B cell (primary cell): Measurements from ENCODE around the gene AUTS2. TPM values are rescaled to one million over a fixed set of nuclear protein-coding genes. Genes with fewer than 3 reads are reported as not detected.

Source experiments
- ATAC-seq: fragments of 200-7000 bp; cut with Tn5 transposase; one replicate; pipeline ENCODE4 v1.10.0; 2021; ENCODE audit warnings: low read depth, mild to moderate bottlenecking, moderate number of reproducible peaks, moderate library complexity
- CTCF ChIA-PET: fragments of 350-600 bp; sonication (Branson Sonifier 250); formaldehyde crosslinking; loops from one replicate; lab custom pipeline; 2021; ENCODE audit warnings: antibody characterized with exemption, inconsistent platforms; lab: Charles Lee
- POLR2A ChIA-PET: fragments of 350-600 bp; sonication (Branson Sonifier 250); formaldehyde crosslinking; loops from one replicate; lab custom pipeline; 2021; ENCODE audit warnings: antibody characterized with exemption; lab: Charles Lee
- DNase-seq: peaks from one replicate; pipeline ENCODE4 v3.0.0; 2013
- H2AFZ ChIP-seq: 2 replicates; pipeline ENCODE4 v1.6.1; 2012; ENCODE audit warnings: mild to moderate bottlenecking, low read depth, low read length; ENCODE audit not compliant: insufficient read depth, poor library complexity, severe bottlenecking
- H3K27ac ChIP-seq, 2 donors: 1 replicate in 1 of 2; 2 replicates in 1 of 2; pipeline ENCODE4 v1.5.1; 2012 to 2013; ENCODE audit warnings: low read length in 2 of 2, mild to moderate bottlenecking in 2 of 2, moderate library complexity in 1 of 2
- H3K27me3 ChIP-seq, 4 experiments: fragments of 200-600 bp in 1 of 4; sonication (generic) in 1 of 4; replicated peaks in 1 of 4; 1 replicate in 2 of 4; 2 replicates in 2 of 4; pipeline versions ENCODE4 v1.6.1 to v1.7.0; 2013 to 2016; ENCODE audit warnings: low read length in 3 of 4, mild to moderate bottlenecking in 2 of 4, mixed read lengths in 1 of 4, moderate library complexity in 1 of 4; ENCODE audit not compliant: insufficient read depth in 4 of 4, control insufficient read depth in 3 of 4; ENCODE audit errors: control extremely low read depth in 1 of 4
- H3K36me3 ChIP-seq, 2 experiments: replicated peaks in 1 of 2; 1 replicate in 1 of 2; 2 replicates in 1 of 2; pipeline versions ENCODE4 v1.6.1 to v1.7.1; 2013; ENCODE audit warnings: low read length in 1 of 2; ENCODE audit not compliant: insufficient read depth in 2 of 2, control insufficient read depth in 1 of 2; ENCODE audit errors: control extremely low read depth in 1 of 2, extremely low read depth in 1 of 2
- H3K4me1 ChIP-seq, 2 donors: fragments of 200-600 bp in 1 of 2; sonication (generic) in 1 of 2; 1 replicate in 1 of 2; 2 replicates in 1 of 2; pipeline versions ENCODE4 v1.5.1 to v1.6.1; 2013 to 2017; ENCODE audit warnings: low read length in 2 of 2; ENCODE audit not compliant: control insufficient read depth in 2 of 2, insufficient read depth in 2 of 2
- H3K4me2 ChIP-seq: replicated peaks from 2 replicates; pipeline ENCODE3; 2012; ENCODE audit warnings: mild to moderate bottlenecking, low read depth, low read length; ENCODE audit not compliant: poor library complexity, severe bottlenecking
- H3K4me3 ChIP-seq, 5 experiments: fragments of 200-600 bp in 1 of 5; sonication (generic) in 1 of 5; 1 replicate in 3 of 5; 2 replicates in 2 of 5; pipeline versions ENCODE4 v1.5.1 to v1.7.0; 2011 to 2016; ENCODE audit warnings: low read length in 4 of 5, mild to moderate bottlenecking in 4 of 5, low read depth in 2 of 5, control low read depth in 1 of 5, moderate library complexity in 1 of 5; ENCODE audit not compliant: insufficient read depth in 1 of 5; ENCODE audit errors: control extremely low read depth in 1 of 5, extremely low read depth in 1 of 5
- H3K79me2 ChIP-seq: fragments of 200-600 bp; sonication (generic); one replicate; pipeline ENCODE4 v1.6.0; 2016; ENCODE audit warnings: low read length; ENCODE audit not compliant: control insufficient read depth, insufficient read depth
- H3K9ac ChIP-seq: fragments of 200-600 bp; sonication (generic); 2 replicates; pipeline ENCODE4 v1.6.1; 2017; ENCODE audit warnings: mild to moderate bottlenecking, low read length, moderate library complexity
- H3K9me3 ChIP-seq, 3 donors: one replicate each; pipeline versions ENCODE4 v1.6.1 to v1.7.1; 2013; ENCODE audit warnings: low read length in 2 of 3; ENCODE audit not compliant: control insufficient read depth in 2 of 3, insufficient read depth in 1 of 3; ENCODE audit errors: control extremely low read depth in 1 of 3
- H4K20me1 ChIP-seq: 2 replicates; pipeline ENCODE4 v1.6.0; 2012; ENCODE audit warnings: mild to moderate bottlenecking, low read length; ENCODE audit not compliant: insufficient read depth, control insufficient read depth, poor library complexity, severe bottlenecking
- H3K27ac Mint-ChIP-seq: one replicate; pipeline ENCODE4 v1.8.0; 2021; ENCODE audit warnings: mixed read lengths
- H3K27me3 Mint-ChIP-seq: one replicate; pipeline ENCODE4 v1.8.0; 2021; ENCODE audit warnings: mixed read lengths
- H3K4me1 Mint-ChIP-seq: one replicate; pipeline ENCODE4 v1.8.0; 2021; ENCODE audit warnings: mixed read lengths
- H3K4me3 Mint-ChIP-seq: one replicate; pipeline ENCODE4 v1.8.0; 2021; ENCODE audit warnings: mixed read lengths
- H3K9me3 Mint-ChIP-seq: one replicate; pipeline ENCODE4 v1.8.0; 2022; ENCODE audit warnings: mixed read lengths; ENCODE audit not compliant: insufficient read depth
- EZH2 ChIP-seq: IDR thresholded peaks from 2 replicates; pipeline ENCODE4 v1.6.1; 2012; ENCODE audit warnings: borderline replicate concordance, low read depth, mild to moderate bottlenecking, moderate library complexity, low read length; ENCODE audit not compliant: insufficient read depth, poor library complexity, severe bottlenecking
- WGBS: methylation state at CpG from one replicate; pipeline ENCODE4 v1.1.5; 2013; ENCODE audit warnings: missing lambda C conversion rate; ENCODE audit not compliant: insufficient coverage; 5-methylcytosine and 5-hydroxymethylcytosine counted together
- intact Hi-C: fragments of 100-400 bp; cut with micrococcal nuclease; formaldehyde crosslinking; loops from one replicate; pipeline ENCODE4 v1.10.0; 2022
- polyA plus RNA-seq: library from polyadenylated mRNA; depleted of rRNA; stranded (reverse); fragments of >200 nt; gene quantifications from 2 replicates; pipeline ENCODE4 v1.2.3, GENCODE V29; 2012
- total RNA-seq, 2 donors: library from RNA; stranded (reverse); fragments of 120-200 nt in 1 of 2; gene quantifications; 1 replicate in 1 of 2; 2 replicates in 1 of 2; pipeline versions ENCODE4 v1.2.3 to v1.2.4, GENCODE V29; 2013 to 2022
- TF ChIP-seq, protein P1 (sequence below): fragments of 200-600 bp; IDR thresholded peaks from one replicate; pipeline ENCODE4 v1.8.0; 2022; ENCODE audit warnings: antibody characterized with exemption, mild to moderate bottlenecking

The AUTS2 gene
- total and polyA plus RNA-seq, 2 donors (not counting 1 experiment from before 2014, with no cell fraction given), result 22.3 to 35.0 TPM

DNA sequence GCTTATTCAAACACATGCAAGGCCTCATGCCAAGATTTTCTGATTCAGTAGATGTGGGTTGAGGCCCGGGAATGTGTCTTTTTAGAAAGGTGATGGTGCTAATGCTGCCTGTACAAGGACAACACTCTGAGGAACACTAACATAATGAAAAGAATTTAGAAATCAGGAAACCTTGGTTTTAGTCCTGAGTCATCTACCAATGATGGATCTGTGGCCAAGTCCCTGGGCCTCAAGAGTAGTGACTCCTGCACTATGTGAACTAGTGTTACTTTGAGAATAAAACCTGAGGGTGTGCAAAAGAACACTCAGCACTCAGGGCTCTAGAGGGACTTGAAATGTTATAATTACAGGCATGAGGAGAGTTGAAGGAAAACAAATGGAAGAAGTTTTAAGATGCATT is 792.0 kb downstream of the AUTS2 start:
- no peak overlapping the region for H3K4me3 Mint-ChIP-seq
- no peak overlapping the region for H3K9ac ChIP-seq
- no peak for DNase-seq
- H3K27ac ChIP-seq, result no peak overlapping the region
- CTCF ChIA-PET, result no interaction called here
- TF ChIP-seq, protein P1, sequence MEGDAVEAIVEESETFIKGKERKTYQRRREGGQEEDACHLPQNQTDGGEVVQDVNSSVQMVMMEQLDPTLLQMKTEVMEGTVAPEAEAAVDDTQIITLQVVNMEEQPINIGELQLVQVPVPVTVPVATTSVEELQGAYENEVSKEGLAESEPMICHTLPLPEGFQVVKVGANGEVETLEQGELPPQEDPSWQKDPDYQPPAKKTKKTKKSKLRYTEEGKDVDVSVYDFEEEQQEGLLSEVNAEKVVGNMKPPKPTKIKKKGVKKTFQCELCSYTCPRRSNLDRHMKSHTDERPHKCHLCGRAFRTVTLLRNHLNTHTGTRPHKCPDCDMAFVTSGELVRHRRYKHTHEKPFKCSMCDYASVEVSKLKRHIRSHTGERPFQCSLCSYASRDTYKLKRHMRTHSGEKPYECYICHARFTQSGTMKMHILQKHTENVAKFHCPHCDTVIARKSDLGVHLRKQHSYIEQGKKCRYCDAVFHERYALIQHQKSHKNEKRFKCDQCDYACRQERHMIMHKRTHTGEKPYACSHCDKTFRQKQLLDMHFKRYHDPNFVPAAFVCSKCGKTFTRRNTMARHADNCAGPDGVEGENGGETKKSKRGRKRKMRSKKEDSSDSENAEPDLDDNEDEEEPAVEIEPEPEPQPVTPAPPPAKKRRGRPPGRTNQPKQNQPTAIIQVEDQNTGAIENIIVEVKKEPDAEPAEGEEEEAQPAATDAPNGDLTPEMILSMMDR, result no peak
- TF ChIP-seq EZH2, result no peak
- no peak overlapping the region for H3K4me2 ChIP-seq
- H2AFZ ChIP-seq, result no peak overlapping the region
- H3K9me3 ChIP-seq, result no peaks in the 10 kb centered on the region
- H3K79me2 ChIP-seq, result no peaks in the 10 kb centered on the region
- no peaks in the 10 kb centered on the region for H3K4me1 Mint-ChIP-seq
- H3K4me3 ChIP-seq, result no peak overlapping the region
- no peaks in the 10 kb centered on the region for H3K36me3 ChIP-seq
- H3K27ac Mint-ChIP-seq, result no peak overlapping the region
- H3K27me3 Mint-ChIP-seq, result no peaks in the 10 kb centered on the region
- H3K27me3 ChIP-seq, result no peaks in the 10 kb centered on the region
- no peaks in the 10 kb centered on the region for H3K4me1 ChIP-seq
- H3K9me3 Mint-ChIP-seq, result no peaks in the 10 kb centered on the region
- intact Hi-C loops, result no loop called here
- H4K20me1 ChIP-seq, result no peaks in the 10 kb centered on the region
- no CpG with 5 or more reads among the region's 1 CpG for WGBS
- POLR2A ChIA-PET, result no interaction called here
- no peak for ATAC-seq

DNA sequence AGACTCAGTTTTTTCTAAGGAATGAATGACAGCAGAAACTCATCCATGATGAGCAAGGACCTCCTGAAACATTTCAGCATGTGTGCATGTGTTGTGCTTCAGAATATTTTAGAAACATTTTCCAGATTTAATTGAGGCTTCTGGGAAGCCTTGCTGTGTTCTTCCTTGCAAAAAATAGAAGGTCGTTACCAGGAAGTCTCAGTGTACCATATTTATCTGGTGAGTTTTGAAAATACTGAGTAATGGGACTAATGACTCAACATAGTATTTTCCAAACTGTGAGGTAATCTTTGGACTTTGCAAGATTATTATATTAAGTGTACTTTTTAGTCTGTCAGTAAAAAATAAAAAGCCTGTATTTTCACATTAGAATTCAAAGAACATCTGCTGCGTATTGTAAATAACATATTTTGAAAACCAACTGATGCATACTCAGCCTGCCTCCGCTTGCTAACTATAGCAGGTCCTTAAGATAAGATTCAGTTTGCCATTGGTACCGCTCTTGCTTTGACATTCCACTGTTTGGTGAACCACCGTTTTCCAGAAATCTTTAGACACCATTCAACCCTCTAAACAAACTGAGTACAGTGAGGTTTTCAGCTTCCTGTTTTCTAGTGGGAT is 794.1 kb downstream of the AUTS2 start:
- no peak overlapping the region for H3K27ac ChIP-seq
- ChIA-PET CTCF (no interaction called here), POLR2A (no interaction called here)
- no peak for DNase-seq
- Mint-ChIP-seq H3K9me3 (no peaks in the 10 kb centered on the region), H3K4me3 (no peak overlapping the region), H3K4me1 (no peaks in the 10 kb centered on the region), H3K27me3 (no peaks in the 10 kb centered on the region), H3K27ac (no peak overlapping the region)
- no peaks in the 10 kb centered on the region for H4K20me1 ChIP-seq
- H3K9ac ChIP-seq, result no peak overlapping the region
- H2AFZ ChIP-seq, result no peak overlapping the region
- H3K4me2 ChIP-seq, result no peak overlapping the region
- no peak for ATAC-seq
- no peaks in the 10 kb centered on the region for H3K79me2 ChIP-seq
- no peaks in the 10 kb centered on the region for H3K27me3 ChIP-seq
- intact Hi-C loops, result no loop called here
- TF ChIP-seq, protein P1, result no peak
- no peak for TF ChIP-seq EZH2
- no peak overlapping the region for H3K4me3 ChIP-seq
- no peaks in the 10 kb centered on the region for H3K9me3 ChIP-seq
- H3K36me3 ChIP-seq, result no peaks in the 10 kb centered on the region
- H3K4me1 ChIP-seq, result no peaks in the 10 kb centered on the region
- 100% methylated on average over 2 of the region's 5 CpGs for WGBS
